IMR-90 (cell line): ENCODE measurements around the gene AFMID. TPM values are rescaled to one million over a fixed set of nuclear protein-coding genes. Genes with fewer than 3 reads are reported as not detected.
A peak's percentile ranks its signal among the peaks of the same experiment; 100 is the strongest.

Experiments used
- ATAC-seq: fragments of 200-7000 bp; cut with Tn5 transposase; 2 replicates; pipeline ENCODE4 v1.9.1; 2020; ENCODE audit warnings: low read depth, mild to moderate bottlenecking, moderate library complexity
- BruUV-seq: library from RNA; stranded (reverse); fragments of 400-500 nt; replicated peaks from 2 replicates; lab custom pipeline; 2021; lab: Mats Ljungman, UMichigan
- CTCF ChIA-PET: fragments of 300-600 bp; formaldehyde crosslinking; extraction: SDS; loops from one replicate; lab custom pipeline; 2021; ENCODE audit warnings: antibody characterized with exemption; lab: Yijun Ruan, JAX
- POLR2A ChIA-PET: fragments of 300-600 bp; sonication (Branson Sonifier 250); formaldehyde crosslinking; loops from one replicate; lab custom pipeline; 2022; ENCODE audit warnings: antibody characterized with exemption; ENCODE audit not compliant: unreplicated experiment; lab: Charles Lee
- DNase-seq: peaks from one replicate; pipeline ENCODE4 v3.0.0; 2013
- H2AFZ ChIP-seq: replicated peaks from 2 replicates; pipeline ENCODE3; 2013; ENCODE audit warnings: low read length, mild to moderate bottlenecking; ENCODE audit not compliant: poor library complexity
- H2AK5ac ChIP-seq: 2 replicates; pipeline ENCODE4 v1.6.1; 2013; ENCODE audit warnings: low read depth, low read length, inconsistent platforms
- H2AK9ac ChIP-seq: replicated peaks from 2 replicates; pipeline ENCODE3; 2013; ENCODE audit warnings: mild to moderate bottlenecking, low read depth, low read length, moderate library complexity; ENCODE audit not compliant: poor library complexity
- H2BK120ac ChIP-seq: 2 replicates; pipeline ENCODE4 v1.6.1; 2013; ENCODE audit warnings: low read depth, low read length, inconsistent platforms
- H2BK15ac ChIP-seq: 3 replicates; pipeline ENCODE4 v1.6.1; 2013; ENCODE audit warnings: low read depth, low read length, inconsistent platforms
- H2BK20ac ChIP-seq: 2 replicates; pipeline ENCODE4 v1.6.1; 2013; ENCODE audit warnings: low read depth, mild to moderate bottlenecking, inconsistent platforms, low read length, moderate library complexity
- H2BK5ac ChIP-seq: 2 replicates; pipeline ENCODE4 v1.6.1; 2013; ENCODE audit warnings: mild to moderate bottlenecking, low read depth, low read length, inconsistent platforms; ENCODE audit not compliant: poor library complexity, severe bottlenecking
- H3K14ac ChIP-seq: replicated peaks from 2 replicates; pipeline ENCODE4 v1.6.1; 2013; ENCODE audit warnings: low read depth, low read length, inconsistent platforms
- H3K18ac ChIP-seq: 2 replicates; pipeline ENCODE4 v1.6.1; 2013; ENCODE audit warnings: low read depth, low read length, control low read depth
- H3K23ac ChIP-seq: 2 replicates; pipeline ENCODE4 v1.6.1; 2013; ENCODE audit warnings: low read depth, low read length, inconsistent platforms
- H3K27ac ChIP-seq: 2 replicates; pipeline ENCODE4 v1.5.1; 2013; ENCODE audit warnings: mild to moderate bottlenecking, control low read depth, low read length; ENCODE audit not compliant: insufficient read depth
- H3K27me3 ChIP-seq: 2 replicates; pipeline ENCODE4 v1.6.1; 2013; ENCODE audit warnings: low read length; ENCODE audit not compliant: control insufficient read depth, insufficient read depth
- H3K36me3 ChIP-seq: 2 replicates; pipeline ENCODE4 v1.6.1; 2013; ENCODE audit warnings: low read length, mixed read lengths; ENCODE audit not compliant: control insufficient read depth, insufficient read depth
- H3K4ac ChIP-seq: 2 replicates; pipeline ENCODE4 v1.6.1; 2013; ENCODE audit warnings: low read depth, low read length, inconsistent platforms
- H3K4me1 ChIP-seq: 2 replicates; pipeline ENCODE4 v1.6.1; 2013; ENCODE audit warnings: low read length, mixed read lengths; ENCODE audit not compliant: control insufficient read depth, insufficient read depth
- H3K4me2 ChIP-seq: 2 replicates; pipeline ENCODE4 v1.6.1; 2013; ENCODE audit warnings: low read depth, mild to moderate bottlenecking, control low read depth, low read length, moderate library complexity
- H3K4me3 ChIP-seq: 2 replicates; pipeline ENCODE4 v1.5.1; 2013; ENCODE audit warnings: low read depth, mild to moderate bottlenecking, control low read depth, low read length, moderate library complexity; ENCODE audit not compliant: insufficient read depth
- H3K56ac ChIP-seq: 2 replicates; pipeline ENCODE4 v1.6.1; 2013; ENCODE audit warnings: low read length, inconsistent platforms; ENCODE audit not compliant: insufficient read depth; ENCODE audit errors: extremely low read depth
- H3K79me1 ChIP-seq, 2 experiments: 2 replicates each; pipeline ENCODE4 v1.6.1; 2013; ENCODE audit warnings: low read length in 2 of 2, inconsistent platforms in 1 of 2, low read depth in 1 of 2
- H3K9ac ChIP-seq: 2 replicates; pipeline ENCODE4 v1.6.1; 2013; ENCODE audit warnings: low read depth, low read length, control low read depth
- H3K9me1 ChIP-seq: 2 replicates; pipeline ENCODE4 v1.6.1; 2013; ENCODE audit warnings: low read length, inconsistent platforms; ENCODE audit not compliant: insufficient read depth
- H3K9me3 ChIP-seq: 2 replicates; pipeline ENCODE4 v1.6.1; 2013; ENCODE audit warnings: low read length; ENCODE audit not compliant: control insufficient read depth, insufficient read depth
- H4K20me1 ChIP-seq: 2 replicates; pipeline ENCODE4 v1.6.1; 2013; ENCODE audit warnings: low read length, inconsistent platforms; ENCODE audit not compliant: insufficient read depth
- H4K5ac ChIP-seq: 2 replicates; pipeline ENCODE4 v1.6.1; 2013; ENCODE audit warnings: mild to moderate bottlenecking, low read depth, low read length, control low read depth
- H4K8ac ChIP-seq, 2 experiments: 2 replicates each; pipeline ENCODE4 v1.6.1; 2013; ENCODE audit warnings: low read depth in 2 of 2, low read length in 2 of 2, control low read depth in 1 of 2, inconsistent platforms in 1 of 2
- H4K91ac ChIP-seq: 2 replicates; pipeline ENCODE4 v1.6.1; 2013; ENCODE audit warnings: low read depth, low read length, inconsistent platforms; ENCODE audit not compliant: insufficient read depth
- RCOR1 ChIP-seq: IDR thresholded peaks from 2 replicates; pipeline ENCODE4 v1.6.1; 2012; ENCODE audit warnings: mild to moderate bottlenecking, low read length, improper control_type of control experiment; ENCODE audit not compliant: insufficient replicate concordance
- WGBS, 2 experiments: methylation state at CpG; one replicate each; pipeline versions ENCODE4 v1.1.5 to v1.1.7; 2013; ENCODE audit warnings: missing lambda C conversion rate in 2 of 2; ENCODE audit not compliant: insufficient read length in 1 of 2; ENCODE audit errors: extremely low coverage in 2 of 2; 5-methylcytosine and 5-hydroxymethylcytosine counted together
- dilution Hi-C: fragments of 300-500 bp; cut with HindIII; formaldehyde crosslinking; loops from one replicate; pipeline ENCODE4 v1.14.3; 2018; ENCODE audit warnings: low sequenced_read_pairs; ENCODE audit not compliant: unreplicated experiment
- in situ Hi-C: fragments of 300-500 bp; cut with MboI; formaldehyde crosslinking; loops from 3 replicates; pipeline ENCODE4 v1.14.3; 2019; ENCODE audit warnings: low sequenced_read_pairs, inconsistent platforms, mixed read lengths
- intact Hi-C: fragments of 100-400 bp; cut with micrococcal nuclease; formaldehyde crosslinking; loops from 2 replicates; pipeline ENCODE4 v1.10.0; 2022
- polyA plus RNA-seq, 3 experiments: library from polyadenylated mRNA; depleted of rRNA; stranded (reverse); fragments of >200 nt; gene quantifications; 2 replicates each; pipeline ENCODE4 v1.2.3, GENCODE V29; 2012; ENCODE audit warnings: low replicate concordance in 1 of 3
- total RNA-seq: library from RNA; depleted of rRNA; stranded (reverse); fragments of >200 nt; gene quantifications from 2 replicates; pipeline ENCODE4 v1.2.3, GENCODE V29; 2012

The AFMID gene
- total and polyA plus RNA-seq, 2 of the 4 experiments (the other 2 are of a cell fraction): 41.0 to 65.1 TPM

DNA sequence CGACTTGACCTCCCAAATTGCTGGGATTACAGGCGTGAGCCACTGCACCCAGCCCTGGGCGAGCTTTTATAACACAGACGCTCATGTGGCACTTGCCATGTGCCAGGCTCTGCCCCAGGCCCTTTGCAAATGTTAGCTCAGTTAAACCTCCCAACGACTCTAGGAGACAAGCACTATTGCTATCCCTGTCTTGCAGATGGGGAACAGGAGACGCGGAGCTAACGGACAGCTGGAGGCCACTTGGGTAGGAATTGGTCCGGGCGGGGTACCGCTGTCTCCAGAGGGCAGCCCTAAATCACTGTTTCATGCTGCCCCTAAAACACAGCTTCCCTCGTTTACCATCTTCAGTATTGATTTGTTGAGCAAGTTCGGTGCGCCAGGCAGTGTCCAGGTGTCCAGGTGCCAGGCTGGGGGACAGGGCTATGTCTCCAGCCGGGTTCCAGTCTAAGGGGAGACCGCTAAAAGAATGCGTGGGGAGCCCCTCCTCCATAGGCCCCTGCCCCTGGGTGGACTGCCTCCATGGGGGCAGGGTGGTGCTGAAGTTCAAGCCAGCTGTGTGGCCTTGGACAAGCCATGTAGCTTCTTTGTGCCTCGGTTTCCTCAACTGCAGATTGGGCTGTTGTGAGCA, 68.0 kb downstream of the AFMID start:
- DNase-seq (no peak), ATAC-seq (no peak)
- H2AFZ ChIP-seq: peak overlapping the region; percentile 21
- H2AK5ac ChIP-seq: no peak overlapping the region
- H3K23ac ChIP-seq: no peak overlapping the region
- POLR2A ChIA-PET: interaction anchor here (0.5 kb wide), 1 partner anchor 146 kb away, joined by 5 read pairs; no protein-coding TSS in a partner anchor
- dilution Hi-C loops: no loop called here
- peaks cover 0 to 4% of the 10 kb centered on the region in 2 experiments; a peak in 1 of 4 replicates for H3K79me1 ChIP-seq
- H3K56ac ChIP-seq: no peak overlapping the region
- H3K27ac ChIP-seq: no peak overlapping the region
- H3K4me1 ChIP-seq: peaks cover 6% of the 10 kb centered on the region
- H2BK15ac ChIP-seq: no peak overlapping the region
- no peak overlapping the region for H3K4me2 ChIP-seq
- H2BK120ac ChIP-seq: no peak overlapping the region
- H2BK20ac ChIP-seq: no peak overlapping the region
- H3K4me3 ChIP-seq: no peak overlapping the region
- H4K8ac ChIP-seq: no peak overlapping the region; a peak in 1 of 4 replicates
- CTCF ChIA-PET: interaction anchor here (1.1 kb wide), 2 partner anchors 13 to 167 kb away, joined by 3 read pairs; no protein-coding TSS in a partner anchor
- H3K14ac ChIP-seq: no peak overlapping the region
- no peaks in the 10 kb centered on the region for H3K36me3 ChIP-seq
- peaks cover 7% of the 10 kb centered on the region; the same call in 1 of the 2 replicates for H3K27me3 ChIP-seq
- 87% methylated on average over 8 of the region's 18 CpGs; no CpG with 5 or more reads in 1 of the 2 experiments for WGBS, 2 experiments
- no peak overlapping the region for H4K91ac ChIP-seq
- in situ Hi-C loops: no loop called here
- H3K9ac ChIP-seq: no peak overlapping the region
- H2AK9ac ChIP-seq: no peak overlapping the region
- 0 out of 2 replicates have a peak, but pooled peaks cover 6% of the 10 kb centered on the region for H3K9me1 ChIP-seq
- no peak for TF ChIP-seq RCOR1
- no peak overlapping the region for H3K4ac ChIP-seq
- H4K20me1 ChIP-seq: no peaks in the 10 kb centered on the region
- no peak overlapping the region for H3K18ac ChIP-seq
- no peaks in the 10 kb centered on the region for H3K9me3 ChIP-seq
- BruUV-seq: no TSS peak
- H2BK5ac ChIP-seq: no peak overlapping the region
- intact Hi-C loops: loop anchor here (10.0 kb wide), 1 partner anchor 450 kb away; no protein-coding TSS in a partner anchor
- no peak overlapping the region for H4K5ac ChIP-seq
